HFF-Myc (cell line): ENCODE measurements around the gene ANK2.

Experiments
- DNase-seq: peaks from one replicate; pipeline ENCODE4 v3.0.0-alpha.2; 2011; ENCODE audit warnings: low read depth; ENCODE audit errors: extremely low read depth
- H3K4me3 ChIP-seq: replicated peaks from 2 replicates; pipeline ENCODE4 v1.5.1; 2011; ENCODE audit warnings: low read depth, mild to moderate bottlenecking, control low read depth, low read length
- TF ChIP-seq, protein P1 (sequence below): IDR thresholded peaks from 2 replicates; pipeline ENCODE4 v1.5.1; 2012; ENCODE audit warnings: mild to moderate bottlenecking, low read depth, low read length, control low read depth; ENCODE audit errors: missing control alignments

ANK2 gene

DNA sequence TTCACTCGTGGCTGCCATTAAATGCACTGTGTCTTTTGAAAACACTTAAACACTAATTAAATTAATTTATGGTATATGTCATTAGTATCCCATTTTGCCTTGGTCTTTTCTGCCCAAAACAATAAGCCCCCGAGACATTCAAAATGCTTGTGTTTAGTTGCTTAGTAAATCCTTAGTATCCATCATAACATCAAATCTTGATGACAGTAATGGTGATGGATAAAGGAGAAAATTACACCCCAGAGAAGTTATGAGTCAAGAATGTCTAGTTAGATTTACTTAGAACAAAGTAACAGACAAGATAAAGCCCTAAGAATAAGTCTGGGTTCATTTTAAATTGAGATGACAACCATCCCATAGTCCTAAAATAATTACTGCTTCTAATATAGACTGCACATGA, 21.3 kb downstream of the ANK2 start:
- DNase-seq = no peak
- no peak overlapping the region for H3K4me3 ChIP-seq
- TF ChIP-seq, protein P1, sequence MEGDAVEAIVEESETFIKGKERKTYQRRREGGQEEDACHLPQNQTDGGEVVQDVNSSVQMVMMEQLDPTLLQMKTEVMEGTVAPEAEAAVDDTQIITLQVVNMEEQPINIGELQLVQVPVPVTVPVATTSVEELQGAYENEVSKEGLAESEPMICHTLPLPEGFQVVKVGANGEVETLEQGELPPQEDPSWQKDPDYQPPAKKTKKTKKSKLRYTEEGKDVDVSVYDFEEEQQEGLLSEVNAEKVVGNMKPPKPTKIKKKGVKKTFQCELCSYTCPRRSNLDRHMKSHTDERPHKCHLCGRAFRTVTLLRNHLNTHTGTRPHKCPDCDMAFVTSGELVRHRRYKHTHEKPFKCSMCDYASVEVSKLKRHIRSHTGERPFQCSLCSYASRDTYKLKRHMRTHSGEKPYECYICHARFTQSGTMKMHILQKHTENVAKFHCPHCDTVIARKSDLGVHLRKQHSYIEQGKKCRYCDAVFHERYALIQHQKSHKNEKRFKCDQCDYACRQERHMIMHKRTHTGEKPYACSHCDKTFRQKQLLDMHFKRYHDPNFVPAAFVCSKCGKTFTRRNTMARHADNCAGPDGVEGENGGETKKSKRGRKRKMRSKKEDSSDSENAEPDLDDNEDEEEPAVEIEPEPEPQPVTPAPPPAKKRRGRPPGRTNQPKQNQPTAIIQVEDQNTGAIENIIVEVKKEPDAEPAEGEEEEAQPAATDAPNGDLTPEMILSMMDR = no peak

GRCh38 chr4:113071274-113071673, 21.8 kb downstream of the ANK2 start:
- DNase-seq = no peak
- H3K4me3 ChIP-seq = no peak overlapping the region
- TF ChIP-seq, protein P1 = no peak

DNA sequence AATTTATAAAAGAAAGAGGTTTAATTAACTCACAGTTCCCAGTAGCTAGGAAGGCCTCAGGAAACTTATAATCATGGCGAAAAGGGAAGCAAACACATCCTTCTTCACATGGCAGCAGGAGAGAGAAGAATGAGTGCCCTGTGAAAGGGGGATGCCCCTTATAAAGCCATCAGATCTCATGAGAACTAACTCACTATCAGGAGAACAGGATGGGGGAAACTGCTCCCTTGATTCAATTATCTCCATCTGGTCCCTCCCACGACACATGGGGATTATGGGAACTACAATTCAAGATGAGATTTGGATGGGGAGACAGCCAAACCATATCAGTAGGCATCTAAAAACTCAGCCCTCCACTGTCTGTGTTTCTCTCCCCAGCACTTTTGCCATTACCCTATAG, 22.4 kb downstream of the ANK2 start:
- no peak overlapping the region for H3K4me3 ChIP-seq
- TF ChIP-seq, protein P1 = no peak
- DNase-seq = no peak

DNA sequence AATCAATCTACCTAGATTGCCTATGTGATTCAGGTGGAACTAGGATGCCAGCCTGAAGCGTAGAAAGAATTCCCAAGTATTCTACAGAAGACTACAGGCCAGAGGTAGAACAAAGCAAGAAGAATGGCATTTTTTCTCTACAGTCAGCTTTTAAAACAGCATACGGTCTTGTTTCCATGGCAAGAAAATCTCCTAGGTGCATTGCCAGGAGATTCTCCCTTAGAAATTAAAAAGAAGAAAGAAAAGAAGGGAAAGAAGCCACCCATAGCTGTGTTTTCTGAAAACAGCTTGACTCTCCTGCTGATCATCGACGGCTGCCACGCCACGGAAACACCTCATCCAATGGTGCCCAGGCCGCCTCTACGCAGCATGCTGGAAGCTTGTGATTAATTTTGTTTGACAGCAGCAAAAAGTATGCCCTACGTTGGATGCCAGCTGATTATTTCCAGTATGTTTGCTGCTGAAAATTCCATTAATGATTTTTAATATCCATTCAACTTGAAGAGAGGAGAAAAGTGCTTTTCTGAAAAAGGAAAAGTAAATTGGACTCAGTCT, 24.1 kb downstream of the ANK2 start:
- no peak for DNase-seq
- no peak overlapping the region for H3K4me3 ChIP-seq
- TF ChIP-seq, protein P1 = no peak

- no peak overlapping the region for H3K4me3 ChIP-seq
- no peak for DNase-seq
- TF ChIP-seq, protein P1 = no peak
Observed at GRCh38 chr4:113077575-113077974, 28.1 kb downstream of the ANK2 start.

GRCh38 chr4:113078066-113078465, 28.6 kb downstream of the ANK2 start:
- no peak for DNase-seq

More at GRCh38 chr4:113078066-113078465, 28.6 kb downstream of the ANK2 start:
- H3K4me3 ChIP-seq = no peak overlapping the region
- TF ChIP-seq, protein P1 = no peak
